ENCODE results near the gene GLI2.

GRCh38 chr2:120773186-120773800 is 37.6 kb downstream of the GLI2 start:
- TF ChIP-seq CTCF (conservative IDR thresholded peaks at IDR 0.05 in 1 of 2, IDR thresholded peaks at IDR 0.05 in 1 of 2; ENCODE audit: low read depth in 1 of 2, low read length in 2 of 2) (no peak), EZH2 (IDR thresholded peaks at IDR 0.05; ENCODE audit: low read length, missing control alignments) (no peak)

Data from fibroblast of lung (primary cell).